ENCODE data around the gene IL23R.

The IL23R gene

GRCh38 chr1:67228791-67229190 lies 62.5 kb downstream of the IL23R start:
- DNase-seq (ENCODE audit: low read depth in 1 of 2, low spot score in 1 of 2) = no peak

GRCh38 chr1:67230539-67230938 lies 64.3 kb downstream of the IL23R start:
- no peak for DNase-seq (ENCODE audit: low read depth in 1 of 2, low spot score in 1 of 2)

- no peak for DNase-seq (ENCODE audit: low read depth in 1 of 2, low spot score in 1 of 2)
Observed at GRCh38 chr1:67236277-67236676, 70.0 kb downstream of the IL23R start.

- DNase-seq (ENCODE audit: low read depth in 1 of 2, low spot score in 1 of 2) = no peak
Observed at GRCh38 chr1:67239738-67240137, 73.5 kb downstream of the IL23R start.

GRCh38 chr1:67241200-67241746 lies 75.0 kb downstream of the IL23R start:
- no peak for DNase-seq (ENCODE audit: low read depth in 1 of 2, low spot score in 1 of 2)

GRCh38 chr1:67242016-67242415 lies 75.8 kb downstream of the IL23R start:
- DNase-seq (ENCODE audit: low read depth in 1 of 2, low spot score in 1 of 2) = no peak

- no peak for DNase-seq (ENCODE audit: low read depth in 1 of 2, low spot score in 1 of 2)
Observed at GRCh38 chr1:67250051-67250653, 83.9 kb downstream of the IL23R start.

- no peak for DNase-seq (ENCODE audit: low read depth in 1 of 2, low spot score in 1 of 2)
Observed at GRCh38 chr1:67256291-67257172, 90.3 kb downstream of the IL23R start.

GRCh38 chr1:67257173-67257535 lies 90.9 kb downstream of the IL23R start:
- no peak for DNase-seq (ENCODE audit: low read depth in 1 of 2, low spot score in 1 of 2)

- no peak for DNase-seq (ENCODE audit: low read depth in 1 of 2, low spot score in 1 of 2)
Observed at GRCh38 chr1:67261680-67262079, 95.4 kb downstream of the IL23R start.

GRCh38 chr1:67262735-67263134 lies 96.5 kb downstream of the IL23R start:
- no peak for DNase-seq (ENCODE audit: low read depth in 1 of 2, low spot score in 1 of 2)

GRCh38 chr1:67264152-67264551 lies 97.9 kb downstream of the IL23R start:
- no peak for DNase-seq (ENCODE audit: low read depth in 1 of 2, low spot score in 1 of 2)

GRCh38 chr1:67264899-67265298 lies 98.6 kb downstream of the IL23R start:
- DNase-seq (ENCODE audit: low read depth in 1 of 2, low spot score in 1 of 2) = no peak

GRCh38 chr1:67269061-67269460 lies 102.8 kb downstream of the IL23R start:
- no peak for DNase-seq (ENCODE audit: low read depth in 1 of 2, low spot score in 1 of 2)

GRCh38 chr1:67270541-67270940 lies 104.3 kb downstream of the IL23R start:
- no peak for DNase-seq (ENCODE audit: low read depth in 1 of 2, low spot score in 1 of 2)

GRCh38 chr1:67273591-67273990 lies 107.3 kb downstream of the IL23R start:
- no peak for DNase-seq (ENCODE audit: low read depth in 1 of 2, low spot score in 1 of 2)

GRCh38 chr1:67274623-67275325 lies 108.5 kb downstream of the IL23R start:
- no peak for DNase-seq (ENCODE audit: low read depth in 1 of 2, low spot score in 1 of 2)

- DNase-seq (ENCODE audit: low read depth in 1 of 2, low spot score in 1 of 2) = no peak
Observed at GRCh38 chr1:67280696-67281095, 114.4 kb downstream of the IL23R start.

GRCh38 chr1:67281244-67281643 lies 115.0 kb downstream of the IL23R start:
- DNase-seq (ENCODE audit: low read depth in 1 of 2, low spot score in 1 of 2) = no peak

- DNase-seq (ENCODE audit: low read depth in 1 of 2, low spot score in 1 of 2) = no peak
Observed at GRCh38 chr1:67285780-67286488, 119.7 kb downstream of the IL23R start.

GRCh38 chr1:67290236-67290635 lies 124.0 kb downstream of the IL23R start:
- no peak for DNase-seq (ENCODE audit: low read depth in 1 of 2, low spot score in 1 of 2)

Data from stimulated activated CD4-positive, alpha-beta T cell treated with anti-CD3 and anti-CD28 coated beads, Interleukin-15, amount 100 ng/mL, for 1 hour (primary cell).